Measurements from ENCODE around the gene CLN6.
"Not testable (repeated sequence)": the region's sequence is repeated elsewhere in the genome, so short reads cannot be mapped to it uniquely, and the experiment has no call there.

Gene CLN6

GRCh38 chr15:68221530-68222431 is 7.7 kb downstream of the CLN6 start:
- H3K36me3 ChIP-seq (ENCODE audit: control insufficient read depth, insufficient read depth, low read length), result peaks cover 38% of the 10 kb centered on the region

GRCh38 chr15:68220967-68221366 is 8.6 kb downstream of the CLN6 start:
- no peak overlapping the region for H3K4me3 ChIP-seq (ENCODE audit: low read depth, low read length)
- H3K9me3 ChIP-seq (ENCODE audit: control insufficient read depth, insufficient read depth, low read depth, low read length), result peaks cover 25% of the 10 kb centered on the region
- no peaks in the 10 kb centered on the region for H3K4me1 ChIP-seq (ENCODE audit: control insufficient read depth, insufficient read depth, low read length)
- H3K27ac ChIP-seq (ENCODE audit: low read depth, low read length), result no peak overlapping the region
- H3K9ac ChIP-seq (ENCODE audit: low read length), result no peak overlapping the region
- H3K27me3 ChIP-seq (ENCODE audit: control insufficient read depth, insufficient read depth, low read length), result no peaks in the 10 kb centered on the region
- H3K36me3 ChIP-seq (ENCODE audit: control insufficient read depth, insufficient read depth, low read length), result peaks cover 42% of the 10 kb centered on the region

More at GRCh38 chr15:68221530-68222431, 7.7 kb downstream of the CLN6 start:
- H3K4me3 ChIP-seq (ENCODE audit: low read depth, low read length); H3K27ac ChIP-seq (ENCODE audit: low read depth, low read length); H3K9ac ChIP-seq (ENCODE audit: low read length); H3K4me1 ChIP-seq (ENCODE audit: control insufficient read depth, insufficient read depth, low read length); H3K27me3 ChIP-seq (ENCODE audit: control insufficient read depth, insufficient read depth, low read length): not testable (repeated sequence)
- H3K9me3 ChIP-seq (ENCODE audit: control insufficient read depth, insufficient read depth, low read depth, low read length), result peaks cover 25% of the 10 kb centered on the region

DNA sequence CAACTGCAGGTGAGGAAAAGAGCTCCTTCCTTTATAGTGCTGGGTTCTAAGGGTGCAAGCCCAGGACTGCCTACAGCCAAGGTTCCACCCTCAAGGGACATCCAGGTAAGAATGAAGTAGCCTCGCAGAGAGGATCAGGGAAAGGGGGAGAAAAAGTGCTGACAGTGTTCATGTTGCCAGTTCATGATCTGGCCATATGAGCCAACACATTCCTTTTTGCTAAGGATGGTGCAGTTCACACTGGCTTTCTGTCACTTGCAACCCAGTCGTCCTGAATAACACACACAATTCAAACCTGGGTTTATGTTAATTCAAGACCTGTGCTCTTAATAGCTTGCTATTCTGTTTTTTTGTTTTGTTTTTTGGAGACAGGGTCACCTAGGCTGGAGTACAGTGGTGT is 9.0 kb downstream of the CLN6 start:
- H3K9me3 ChIP-seq (ENCODE audit: control insufficient read depth, insufficient read depth, low read depth, low read length), result peaks cover 25% of the 10 kb centered on the region
- H3K27me3 ChIP-seq (ENCODE audit: control insufficient read depth, insufficient read depth, low read length), result no peaks in the 10 kb centered on the region
- H3K4me3 ChIP-seq (ENCODE audit: low read depth, low read length), result no peak overlapping the region
- H3K4me1 ChIP-seq (ENCODE audit: control insufficient read depth, insufficient read depth, low read length), result no peaks in the 10 kb centered on the region
- no peak overlapping the region for H3K27ac ChIP-seq (ENCODE audit: low read depth, low read length)
- no peak overlapping the region for H3K9ac ChIP-seq (ENCODE audit: low read length)
- peaks cover 47% of the 10 kb centered on the region for H3K36me3 ChIP-seq (ENCODE audit: control insufficient read depth, insufficient read depth, low read length)

DNA sequence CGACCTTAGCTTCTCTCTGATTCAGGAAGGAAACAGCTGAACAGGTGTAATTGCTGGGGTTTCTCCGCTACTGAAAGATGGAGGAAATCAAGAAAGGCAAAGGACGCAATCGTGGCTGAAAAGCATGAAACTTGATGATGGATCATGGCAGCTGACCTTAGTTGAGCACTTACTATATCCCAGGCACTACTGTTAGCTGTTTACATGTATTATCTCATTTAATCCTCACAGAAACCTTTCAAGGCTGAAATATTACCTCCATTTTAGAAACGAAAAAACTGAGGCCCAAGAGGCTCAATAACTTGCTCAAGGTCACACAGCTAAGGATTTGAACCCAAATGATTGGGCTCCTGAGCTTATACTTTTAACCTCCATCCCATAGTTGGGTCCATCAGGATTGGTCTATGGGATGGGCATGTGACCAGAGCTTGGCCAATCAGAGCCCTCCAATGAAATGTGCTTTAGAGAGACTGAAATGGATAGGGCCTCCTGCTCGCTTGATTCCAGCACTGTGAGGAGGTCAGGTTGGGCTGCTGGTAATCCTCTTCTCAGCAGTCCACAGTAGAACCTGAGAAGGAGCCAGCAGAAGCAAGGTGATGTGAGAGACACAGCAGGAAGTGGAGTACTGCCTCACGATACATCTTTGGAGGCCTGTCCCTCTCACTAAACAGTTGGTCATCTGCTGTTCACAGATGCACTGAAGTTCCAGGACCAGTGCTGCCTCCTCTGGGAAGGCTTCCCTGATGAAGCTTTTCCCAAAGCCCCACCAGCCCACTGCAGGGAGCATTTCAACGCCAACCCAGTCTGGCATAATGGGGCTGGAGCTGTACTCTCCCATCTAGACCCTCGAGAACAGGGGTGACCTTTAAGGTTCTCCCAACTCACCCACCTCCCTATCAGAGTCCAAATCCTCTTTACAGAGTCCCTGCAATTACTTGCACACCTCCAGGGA is 10.4 kb downstream of the CLN6 start:
- Histone ChIP-seq H3K27ac (ENCODE audit: low read depth, low read length) (no peak overlapping the region), H3K27me3 (ENCODE audit: control insufficient read depth, insufficient read depth, low read length) (no peaks in the 10 kb centered on the region), H3K4me3 (ENCODE audit: low read depth, low read length) (no peak overlapping the region), H3K36me3 (ENCODE audit: control insufficient read depth, insufficient read depth, low read length) (peaks cover 44% of the 10 kb centered on the region), H3K9ac (ENCODE audit: low read length) (no peak overlapping the region), H3K4me1 (ENCODE audit: control insufficient read depth, insufficient read depth, low read length) (no peaks in the 10 kb centered on the region), H3K9me3 (ENCODE audit: control insufficient read depth, insufficient read depth, low read depth, low read length) (peaks cover 17% of the 10 kb centered on the region)

- no peak overlapping the region for H3K4me3 ChIP-seq (ENCODE audit: low read depth, low read length)
- no peaks in the 10 kb centered on the region for H3K27me3 ChIP-seq (ENCODE audit: control insufficient read depth, insufficient read depth, low read length)
- peaks cover 13% of the 10 kb centered on the region for H3K9me3 ChIP-seq (ENCODE audit: control insufficient read depth, insufficient read depth, low read depth, low read length)
- H3K36me3 ChIP-seq (ENCODE audit: control insufficient read depth, insufficient read depth, low read length), result peaks cover 42% of the 10 kb centered on the region
- no peak overlapping the region for H3K9ac ChIP-seq (ENCODE audit: low read length)
- H3K27ac ChIP-seq (ENCODE audit: low read depth, low read length), result no peak overlapping the region
- no peaks in the 10 kb centered on the region for H3K4me1 ChIP-seq (ENCODE audit: control insufficient read depth, insufficient read depth, low read length)
Observed at GRCh38 chr15:68218331-68218730, 11.2 kb downstream of the CLN6 start.

- Histone ChIP-seq H3K9me3 (ENCODE audit: control insufficient read depth, insufficient read depth, low read depth, low read length) (peaks cover 8% of the 10 kb centered on the region), H3K27ac (ENCODE audit: low read depth, low read length) (no peak overlapping the region), H3K27me3 (ENCODE audit: control insufficient read depth, insufficient read depth, low read length) (no peaks in the 10 kb centered on the region), H3K4me1 (ENCODE audit: control insufficient read depth, insufficient read depth, low read length) (no peaks in the 10 kb centered on the region), H3K9ac (ENCODE audit: low read length) (no peak overlapping the region), H3K4me3 (ENCODE audit: low read depth, low read length) (no peak overlapping the region), H3K36me3 (ENCODE audit: control insufficient read depth, insufficient read depth, low read length) (peaks cover 38% of the 10 kb centered on the region)
Observed at GRCh38 chr15:68217341-68217740, 12.2 kb downstream of the CLN6 start.

- Histone ChIP-seq H3K27ac (ENCODE audit: low read depth, low read length) (no peak overlapping the region), H3K9me3 (ENCODE audit: control insufficient read depth, insufficient read depth, low read depth, low read length) (peaks cover 3% of the 10 kb centered on the region; the same call in 1 of the 2 replicates), H3K36me3 (ENCODE audit: control insufficient read depth, insufficient read depth, low read length) (peaks cover 42% of the 10 kb centered on the region), H3K9ac (ENCODE audit: low read length) (no peak overlapping the region), H3K4me3 (ENCODE audit: low read depth, low read length) (no peak overlapping the region), H3K27me3 (ENCODE audit: control insufficient read depth, insufficient read depth, low read length) (no peaks in the 10 kb centered on the region), H3K4me1 (ENCODE audit: control insufficient read depth, insufficient read depth, low read length) (peaks cover 11% of the 10 kb centered on the region)
Observed at GRCh38 chr15:68214838-68215254, 14.7 kb downstream of the CLN6 start.

- H3K27me3 ChIP-seq (ENCODE audit: control insufficient read depth, insufficient read depth, low read length), result no peaks in the 10 kb centered on the region
- H3K4me1 ChIP-seq (ENCODE audit: control insufficient read depth, insufficient read depth, low read length), result peaks cover 11% of the 10 kb centered on the region
- peaks cover 43% of the 10 kb centered on the region for H3K36me3 ChIP-seq (ENCODE audit: control insufficient read depth, insufficient read depth, low read length)
- H3K9ac ChIP-seq (ENCODE audit: low read length), result no peak overlapping the region
- no peaks in the 10 kb centered on the region for H3K9me3 ChIP-seq (ENCODE audit: control insufficient read depth, insufficient read depth, low read depth, low read length)
- no peak overlapping the region for H3K4me3 ChIP-seq (ENCODE audit: low read depth, low read length)
- H3K27ac ChIP-seq (ENCODE audit: low read depth, low read length), result no peak overlapping the region
Observed at GRCh38 chr15:68213991-68214837, 15.3 kb downstream of the CLN6 start.

- H3K9ac ChIP-seq (ENCODE audit: low read length); H3K27ac ChIP-seq (ENCODE audit: low read depth, low read length); H3K27me3 ChIP-seq (ENCODE audit: control insufficient read depth, insufficient read depth, low read length); H3K9me3 ChIP-seq (ENCODE audit: control insufficient read depth, insufficient read depth, low read depth, low read length); H3K4me3 ChIP-seq (ENCODE audit: low read depth, low read length): not testable (repeated sequence)
- Histone ChIP-seq H3K36me3 (ENCODE audit: control insufficient read depth, insufficient read depth, low read length) (peaks cover 39% of the 10 kb centered on the region), H3K4me1 (ENCODE audit: control insufficient read depth, insufficient read depth, low read length) (peaks cover 11% of the 10 kb centered on the region)
Observed at GRCh38 chr15:68213491-68213845, 16.1 kb downstream of the CLN6 start.

GRCh38 chr15:68211656-68212320 is 17.7 kb downstream of the CLN6 start:
- H3K9ac ChIP-seq (ENCODE audit: low read length), result no peak overlapping the region
- H3K27me3 ChIP-seq (ENCODE audit: control insufficient read depth, insufficient read depth, low read length), result no peaks in the 10 kb centered on the region
- H3K9me3 ChIP-seq (ENCODE audit: control insufficient read depth, insufficient read depth, low read depth, low read length), result no peaks in the 10 kb centered on the region
- peaks cover 29% of the 10 kb centered on the region for H3K36me3 ChIP-seq (ENCODE audit: control insufficient read depth, insufficient read depth, low read length)
- H3K4me1 ChIP-seq (ENCODE audit: control insufficient read depth, insufficient read depth, low read length), result peaks cover 18% of the 10 kb centered on the region
- no peak overlapping the region for H3K4me3 ChIP-seq (ENCODE audit: low read depth, low read length)
- H3K27ac ChIP-seq (ENCODE audit: low read depth, low read length), result no peak overlapping the region
